HG02763 (cell line): ENCODE results near the gene CYP27A1.
"Not testable (repeated sequence)": the region's sequence is repeated elsewhere in the genome, so short reads cannot be mapped to it uniquely, and the experiment has no call there.

Experiments used
- ATAC-seq: cut with Tn5 transposase; IDR thresholded peaks from one replicate; pipeline ENCODE4 v1.9.1; 2021; ENCODE audit warnings: mild to moderate bottlenecking, moderate library complexity; ENCODE audit not compliant: unreplicated experiment

CYP27A1 gene

DNA sequence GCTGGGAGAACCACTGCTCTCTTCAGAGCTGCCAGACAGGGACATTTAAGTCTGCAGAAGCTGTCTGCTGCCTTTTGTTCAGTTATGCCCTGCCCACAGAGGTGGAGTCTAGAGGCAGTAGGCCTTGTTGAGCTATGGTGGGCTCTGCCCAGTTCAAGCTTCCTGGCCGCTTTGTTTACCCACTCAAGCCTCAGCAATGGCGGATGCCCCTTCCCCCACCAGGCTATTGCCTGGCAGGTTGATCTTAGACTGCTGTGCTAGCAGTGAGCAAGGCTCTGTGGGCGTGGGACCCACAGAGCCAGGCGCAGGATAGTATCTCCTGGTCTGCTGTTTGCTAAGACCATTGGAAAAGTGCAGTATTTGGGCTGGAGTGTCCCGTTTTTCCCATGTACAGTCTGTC is 9.2 kb upstream of the CYP27A1 start:
- not testable (repeated sequence) for ATAC-seq

DNA sequence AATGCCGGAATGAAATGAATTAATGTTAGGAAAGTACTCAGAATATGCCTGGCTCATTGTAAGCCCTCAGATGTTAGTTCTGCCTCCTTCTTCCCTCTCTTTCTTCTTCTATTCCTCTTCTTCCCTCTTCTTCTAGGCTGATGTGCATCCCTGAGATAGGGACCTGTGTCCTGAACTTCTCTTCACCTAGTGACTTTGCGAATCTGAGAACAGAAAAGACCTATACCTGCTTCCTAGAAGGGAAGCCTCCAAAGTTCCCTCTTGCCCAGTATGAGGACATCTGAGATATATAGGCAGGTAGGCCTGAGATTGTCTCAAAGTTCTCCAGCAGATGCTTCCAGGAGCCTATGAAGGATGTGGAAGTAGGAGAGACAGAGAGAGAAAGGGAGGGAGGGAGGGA is 8.1 kb upstream of the CYP27A1 start:
- ATAC-seq: no peak

DNA sequence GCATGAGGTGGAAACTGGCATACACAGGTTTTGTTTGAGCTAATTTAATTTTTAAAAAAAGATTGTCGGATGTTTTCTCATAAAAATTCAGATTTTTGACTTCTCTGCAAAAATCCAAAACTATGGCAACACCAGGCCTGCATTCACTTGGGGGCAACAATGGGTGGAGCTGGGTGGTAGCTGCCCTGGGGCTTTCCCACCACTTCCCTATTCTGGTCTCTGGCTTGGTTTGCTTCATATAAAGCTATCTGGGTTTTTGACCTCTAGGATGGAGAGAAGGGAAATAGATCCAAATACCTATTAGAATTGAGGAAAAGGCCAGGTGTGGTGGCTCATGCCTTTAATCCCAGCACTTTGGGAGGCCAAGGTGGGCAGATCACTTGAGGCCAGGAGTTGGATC is 5.5 kb upstream of the CYP27A1 start:
- no peak for ATAC-seq

DNA sequence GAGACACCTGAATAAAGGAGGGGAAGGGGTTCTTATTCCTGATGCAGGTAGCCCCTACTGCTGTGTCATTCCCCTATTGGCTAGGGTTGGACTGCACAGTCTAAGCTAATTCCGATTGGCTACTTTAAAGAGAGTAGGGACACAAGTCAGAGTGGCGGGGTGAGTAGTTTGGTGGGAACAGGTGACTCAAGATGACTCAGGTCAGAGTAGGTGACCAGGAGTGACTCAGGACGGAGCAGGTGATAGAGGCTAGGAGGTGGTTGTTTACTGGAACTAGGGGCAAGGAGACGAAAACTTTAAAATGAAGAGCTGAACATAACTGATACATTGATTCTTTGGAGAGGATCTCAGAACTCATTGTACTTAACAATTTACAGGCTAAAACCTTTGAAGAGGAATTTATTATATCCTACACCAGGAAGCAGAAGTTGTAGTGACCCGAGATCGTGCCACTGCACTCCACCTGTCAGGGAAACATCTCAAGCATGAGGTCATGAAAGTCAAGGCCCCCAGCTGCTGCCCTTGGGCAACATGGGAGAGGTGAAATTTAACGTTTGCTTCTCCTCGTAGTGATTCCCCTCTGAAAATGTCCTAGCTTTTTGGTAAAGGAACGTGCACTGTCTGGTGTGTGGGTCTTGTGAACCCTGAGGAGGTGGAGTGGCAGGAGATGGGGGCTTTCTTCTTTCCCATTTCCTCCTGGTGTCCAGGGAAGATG is 4.5 kb upstream of the CYP27A1 start:
- no peak for ATAC-seq

DNA sequence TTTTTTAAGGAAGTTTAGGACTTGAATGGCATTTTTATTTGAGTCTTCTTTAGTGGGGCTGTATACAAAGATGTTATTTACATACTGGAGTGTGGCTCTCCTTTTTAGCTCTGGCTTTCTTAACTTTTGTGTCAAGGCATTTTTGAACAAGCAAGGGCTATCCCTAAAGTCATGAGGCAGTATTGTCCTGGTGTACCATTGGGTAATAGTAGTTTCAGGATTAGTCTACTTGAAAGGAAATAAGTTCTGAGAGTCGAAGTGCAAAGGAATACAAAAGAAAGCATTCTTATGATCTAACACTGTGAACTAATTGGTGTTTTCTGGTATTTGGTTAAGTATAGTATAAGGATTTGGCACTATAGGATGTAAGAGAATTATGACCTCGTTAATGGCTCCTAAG is 1.9 kb upstream of the CYP27A1 start:
- no peak for ATAC-seq

DNA sequence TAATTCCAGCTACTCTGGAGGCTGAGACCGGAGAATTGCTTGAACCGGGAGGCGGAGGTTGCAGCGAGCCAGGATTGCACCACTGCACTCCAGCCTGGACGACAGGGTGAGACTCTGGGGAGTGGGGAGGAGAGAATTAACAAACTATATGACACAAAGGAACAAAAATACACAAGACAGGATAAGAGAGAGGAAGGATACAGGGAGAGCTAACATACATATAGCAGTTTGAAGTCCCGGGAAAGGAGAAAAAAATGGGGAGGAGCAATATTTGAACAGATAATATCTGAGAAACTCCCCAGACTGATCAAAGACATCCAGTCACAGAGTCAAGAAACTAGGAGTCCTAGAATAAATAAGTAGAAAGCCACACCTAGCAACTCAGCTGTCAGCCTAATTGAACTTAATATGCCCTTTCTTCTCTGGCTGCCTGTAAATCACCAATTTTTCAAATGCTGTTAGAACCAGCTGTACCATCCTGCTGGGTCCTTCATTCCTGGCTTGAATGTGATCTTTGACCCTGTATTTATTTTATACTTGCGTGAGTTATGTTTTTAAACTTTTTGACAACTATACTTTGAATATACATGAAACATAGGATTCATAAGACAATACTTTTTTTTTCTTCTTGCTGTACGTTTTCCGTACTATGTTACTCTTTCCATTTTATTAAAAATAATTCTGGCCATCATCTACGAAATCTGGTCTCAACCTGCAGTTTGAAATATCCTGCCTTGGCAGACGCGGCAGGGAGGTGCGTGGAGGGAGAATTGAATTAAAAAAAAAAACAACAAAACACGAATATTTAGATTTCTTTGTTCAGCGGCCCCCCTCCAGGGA is 876 bp upstream of the CYP27A1 start:
- ATAC-seq: no peak

DNA sequence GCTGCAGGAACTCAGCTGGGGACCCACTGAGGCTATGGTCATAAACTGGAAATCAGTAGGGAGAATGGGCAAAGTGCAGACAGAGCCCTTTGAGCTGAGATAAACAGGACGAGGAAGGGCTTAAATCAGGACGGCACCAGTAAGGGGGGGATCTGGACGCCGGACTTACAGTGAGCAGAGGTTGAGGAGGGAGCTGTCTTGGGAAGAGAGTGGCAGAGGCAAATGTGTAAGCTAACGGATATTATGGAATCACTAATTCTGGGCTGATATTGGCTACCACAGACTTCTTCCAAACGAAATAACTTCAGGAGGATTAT is 539 bp downstream of the CYP27A1 start:
- ATAC-seq: no peak

DNA sequence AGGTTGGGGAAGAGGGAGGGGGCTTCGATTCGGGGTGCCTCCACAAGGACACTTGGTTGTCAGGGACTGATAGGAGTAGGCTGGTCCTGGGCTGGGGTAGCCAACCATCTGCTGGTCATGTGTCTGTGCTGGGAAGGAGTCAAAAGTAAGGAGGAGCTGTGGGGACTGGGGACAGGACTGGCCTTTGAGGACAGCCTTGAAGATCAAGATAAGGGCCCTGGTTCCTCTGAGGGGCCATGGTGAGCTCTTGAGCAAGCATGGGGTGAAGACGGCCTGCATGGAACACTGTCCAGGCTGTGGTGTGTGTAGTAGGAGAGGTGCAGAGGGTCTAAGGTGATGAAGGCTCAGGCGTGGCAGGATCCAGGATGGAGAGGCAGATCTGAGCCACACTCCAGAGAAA is 1.7 kb downstream of the CYP27A1 start:
- no peak for ATAC-seq

DNA sequence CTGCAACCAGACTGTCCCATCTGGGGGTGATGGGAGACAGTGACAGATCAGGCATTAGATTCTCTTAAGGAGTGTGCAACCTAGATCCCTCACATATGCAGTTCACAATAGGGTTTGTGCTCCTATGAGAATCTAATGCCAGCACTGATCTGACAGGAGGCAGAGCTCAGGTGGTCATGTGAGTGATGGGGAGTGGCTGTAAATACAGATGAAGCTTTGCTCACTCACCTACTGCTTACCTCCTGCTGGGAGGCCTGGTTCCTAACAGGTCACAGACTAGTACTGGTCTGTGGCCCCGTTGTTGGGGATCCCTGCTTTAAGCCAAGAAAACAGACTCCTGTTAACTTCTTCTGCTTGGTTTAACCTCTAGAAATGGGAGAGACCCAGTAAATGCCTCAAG is 3.2 kb downstream of the CYP27A1 start:
- no peak for ATAC-seq

DNA sequence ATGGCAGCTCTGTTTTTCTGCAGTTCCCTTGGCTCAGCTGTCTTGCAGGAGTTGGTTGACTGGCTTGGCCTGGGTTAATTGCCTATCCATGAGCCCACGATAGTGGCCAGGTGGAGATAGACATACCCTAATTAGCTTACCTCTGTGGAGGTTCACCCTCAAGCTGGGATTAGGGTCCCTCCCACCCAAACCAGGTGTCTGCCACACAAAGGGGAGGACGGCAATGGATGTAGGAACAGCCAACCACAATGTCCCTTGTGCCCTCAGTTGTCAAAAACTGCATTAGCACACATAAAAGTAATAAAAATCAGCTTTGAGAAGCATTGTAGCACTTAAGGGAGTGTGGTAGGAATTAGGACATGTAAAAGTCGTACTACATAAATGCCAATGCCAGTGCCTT is 4.2 kb downstream of the CYP27A1 start:
- ATAC-seq: no peak

DNA sequence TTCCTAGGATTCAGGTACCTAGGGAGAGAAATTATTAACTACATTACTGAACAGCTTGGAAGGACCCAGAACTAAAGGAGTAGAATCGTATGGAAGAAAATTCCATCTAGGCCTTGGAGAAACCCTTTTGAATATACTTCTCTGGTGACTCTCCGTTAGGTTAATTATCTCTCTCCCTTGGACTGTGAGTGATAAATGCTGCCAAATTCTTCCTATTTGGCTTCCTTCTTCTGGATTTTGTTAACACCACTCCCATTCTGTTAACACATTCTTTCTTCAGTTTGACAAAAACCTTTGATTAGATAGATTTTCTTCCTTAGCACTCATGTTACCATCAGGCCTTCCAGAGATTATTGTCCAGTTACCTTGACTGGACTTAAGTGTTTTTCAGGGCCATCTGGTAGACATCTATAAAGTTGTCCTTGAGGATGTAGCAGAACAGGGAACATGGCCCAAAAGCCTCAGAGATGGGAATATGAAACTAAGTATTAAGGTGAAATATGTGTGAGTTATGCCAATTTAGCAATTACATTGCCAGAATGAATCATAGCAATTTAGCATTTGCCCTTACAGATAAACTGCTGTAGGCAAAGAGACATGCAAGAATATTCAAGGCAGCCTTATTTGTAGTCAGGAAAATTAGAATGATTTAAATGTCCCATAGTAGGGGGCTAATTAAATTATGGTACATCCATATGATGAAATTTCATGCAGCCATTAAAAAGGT is 6.7 kb downstream of the CYP27A1 start:
- ATAC-seq: no peak

DNA sequence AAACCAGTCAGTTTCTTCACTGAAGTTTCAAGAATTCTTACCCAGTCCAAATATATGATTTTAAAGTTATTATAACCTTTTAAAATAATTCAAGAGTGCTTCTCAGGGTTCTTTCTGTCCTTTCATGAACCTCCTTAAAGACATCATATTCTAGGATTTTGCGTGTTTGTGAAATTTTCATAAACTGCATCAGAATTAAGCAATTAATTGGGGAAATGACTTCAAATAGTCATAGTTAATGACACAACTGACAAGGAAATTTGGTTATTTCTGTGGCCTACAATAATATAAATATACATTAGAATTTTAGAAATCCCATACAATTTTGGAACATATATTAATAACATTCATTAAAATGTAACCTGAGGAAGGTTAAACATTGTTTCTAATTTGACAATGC is 10.5 kb downstream of the CYP27A1 start:
- no peak for ATAC-seq

DNA sequence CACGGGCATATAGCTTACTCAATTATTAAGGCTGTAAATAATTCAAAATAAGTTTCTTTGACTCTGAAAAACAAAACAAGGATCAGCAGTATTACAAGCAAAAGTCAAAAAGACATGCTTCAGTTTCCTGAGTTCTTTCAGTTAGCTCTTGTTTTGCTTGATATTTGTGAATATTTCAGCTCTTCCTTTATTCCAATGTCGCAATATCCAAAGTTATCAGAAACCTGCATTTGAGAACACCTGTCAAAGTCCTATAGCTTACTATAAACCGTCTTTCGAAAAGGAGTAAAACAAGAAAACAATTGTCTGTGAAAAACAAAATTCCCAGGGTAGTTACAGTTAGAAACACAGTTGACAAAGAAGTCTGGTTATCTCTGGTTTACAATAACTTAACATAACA is 14.7 kb downstream of the CYP27A1 start:
- no peak for ATAC-seq

DNA sequence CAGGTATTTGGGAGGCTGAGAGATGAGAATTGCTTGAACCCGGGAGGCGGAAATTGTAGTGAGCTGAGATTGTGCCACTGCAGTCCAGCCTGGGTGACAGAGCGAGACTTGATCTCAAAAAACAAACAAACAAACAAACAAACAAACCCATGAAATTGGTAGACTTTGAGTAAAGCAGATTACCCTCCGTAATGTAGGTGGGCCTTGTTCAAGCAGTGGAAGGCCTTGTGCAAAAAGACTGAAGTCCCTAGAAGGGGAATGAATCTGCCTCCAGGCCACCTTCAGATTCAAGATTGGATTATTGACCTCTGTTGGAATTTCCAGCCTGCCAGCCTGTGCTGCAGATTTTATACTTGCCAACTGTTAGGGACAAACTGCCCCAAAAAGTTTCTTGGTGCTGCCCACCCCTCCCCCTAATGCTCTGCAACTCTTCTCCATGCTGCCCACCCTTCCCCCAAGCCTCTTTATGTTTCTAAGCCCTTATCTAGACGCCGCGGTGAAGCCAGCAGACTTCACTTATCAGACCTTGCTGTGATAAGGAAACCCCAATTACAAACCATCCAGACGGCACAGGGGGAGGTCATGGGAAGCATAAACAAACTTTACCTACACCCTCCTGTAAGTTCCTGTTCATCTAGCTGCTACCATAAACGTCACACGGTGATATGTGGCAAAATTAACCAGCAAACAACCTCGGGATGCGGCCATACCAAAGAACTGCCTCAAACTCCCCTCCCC is 17.0 kb downstream of the CYP27A1 start:
- ATAC-seq: no peak

DNA sequence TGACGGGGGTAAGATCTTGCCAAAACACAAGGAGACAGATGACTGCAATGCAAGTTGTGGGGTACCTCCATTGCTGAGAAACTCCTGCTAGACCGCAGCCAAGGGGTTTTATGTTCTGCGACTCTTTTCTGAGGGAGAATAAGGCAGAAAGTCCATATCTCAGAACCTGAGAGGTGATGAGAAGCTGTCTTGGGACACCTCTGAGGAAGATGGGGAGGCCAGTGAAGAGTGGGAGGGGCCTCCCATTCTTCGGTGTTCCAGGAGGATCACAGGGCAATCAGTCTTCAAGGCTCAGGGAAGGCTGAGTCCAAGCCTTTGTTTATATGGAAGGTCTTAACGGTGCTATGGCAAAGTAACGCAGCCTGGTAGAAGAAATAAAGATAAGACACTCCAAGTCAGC is 18.0 kb downstream of the CYP27A1 start:
- no peak for ATAC-seq

DNA sequence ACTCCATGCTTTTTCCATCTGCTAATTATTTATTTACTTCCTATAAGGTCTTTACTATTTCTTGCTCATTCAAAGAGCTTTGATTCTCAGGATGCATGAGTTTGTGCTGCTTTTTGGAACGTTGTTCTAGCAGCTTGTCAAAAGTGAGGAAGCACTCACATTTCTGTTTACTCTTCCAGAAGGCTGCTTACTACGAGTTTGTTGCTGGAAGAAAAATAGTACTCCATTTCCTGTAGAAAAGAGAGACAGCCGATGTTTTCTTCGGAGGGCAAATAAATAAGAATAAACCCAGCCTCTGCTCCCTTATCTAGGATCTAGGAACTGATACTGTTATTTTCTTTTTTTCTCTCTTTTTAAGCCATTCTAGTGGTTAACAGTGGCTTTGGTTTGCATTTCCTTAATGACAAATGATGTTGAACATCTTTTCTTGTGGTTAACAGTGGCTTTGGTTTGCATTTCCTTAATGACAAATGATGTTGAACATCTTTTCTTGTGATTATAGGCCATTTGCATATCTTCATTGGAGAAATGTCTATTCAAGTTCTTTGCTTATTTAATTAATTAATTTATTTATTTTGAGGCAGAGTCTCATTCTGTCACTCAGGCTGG is 20.5 kb downstream of the CYP27A1 start:
- ATAC-seq: no peak

DNA sequence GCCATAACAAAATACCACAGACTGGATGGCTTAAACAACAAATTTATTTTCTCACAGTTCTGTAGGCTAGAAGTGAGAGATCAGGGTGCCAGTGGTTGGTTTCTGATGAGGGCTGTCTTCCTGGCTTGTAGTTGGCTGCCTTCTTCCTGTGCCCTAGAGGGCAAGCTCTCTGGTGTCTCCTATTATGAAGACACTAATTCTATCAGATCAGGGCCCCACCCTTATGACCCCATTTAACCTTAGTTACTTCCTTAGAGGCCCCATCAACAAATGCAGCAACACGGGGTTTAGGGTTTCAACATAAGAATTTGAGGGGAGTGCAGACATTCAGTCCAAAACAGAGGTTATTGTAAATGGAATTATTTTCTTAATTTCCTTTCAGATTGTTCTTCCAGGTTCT is 22.9 kb downstream of the CYP27A1 start:
- no peak for ATAC-seq

DNA sequence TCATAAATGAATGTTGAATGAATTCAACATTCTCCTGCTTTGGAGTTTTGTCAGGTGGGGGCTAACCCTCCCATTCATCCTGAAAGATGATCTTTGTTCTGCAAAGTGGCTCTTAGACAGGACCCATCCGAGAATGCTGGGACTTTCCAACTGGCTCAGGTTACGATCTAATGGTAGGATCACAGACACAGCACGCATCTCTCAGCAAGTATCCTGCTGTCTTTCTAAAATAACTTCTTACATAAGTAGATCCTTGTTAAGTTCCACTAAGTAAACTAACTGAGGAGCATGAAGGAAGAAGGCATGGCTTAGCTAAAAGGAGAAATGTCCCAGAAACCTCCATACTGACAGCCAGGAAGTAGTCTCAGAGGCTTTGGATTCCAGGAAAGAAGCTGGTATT is 23.7 kb downstream of the CYP27A1 start:
- ATAC-seq: no peak

DNA sequence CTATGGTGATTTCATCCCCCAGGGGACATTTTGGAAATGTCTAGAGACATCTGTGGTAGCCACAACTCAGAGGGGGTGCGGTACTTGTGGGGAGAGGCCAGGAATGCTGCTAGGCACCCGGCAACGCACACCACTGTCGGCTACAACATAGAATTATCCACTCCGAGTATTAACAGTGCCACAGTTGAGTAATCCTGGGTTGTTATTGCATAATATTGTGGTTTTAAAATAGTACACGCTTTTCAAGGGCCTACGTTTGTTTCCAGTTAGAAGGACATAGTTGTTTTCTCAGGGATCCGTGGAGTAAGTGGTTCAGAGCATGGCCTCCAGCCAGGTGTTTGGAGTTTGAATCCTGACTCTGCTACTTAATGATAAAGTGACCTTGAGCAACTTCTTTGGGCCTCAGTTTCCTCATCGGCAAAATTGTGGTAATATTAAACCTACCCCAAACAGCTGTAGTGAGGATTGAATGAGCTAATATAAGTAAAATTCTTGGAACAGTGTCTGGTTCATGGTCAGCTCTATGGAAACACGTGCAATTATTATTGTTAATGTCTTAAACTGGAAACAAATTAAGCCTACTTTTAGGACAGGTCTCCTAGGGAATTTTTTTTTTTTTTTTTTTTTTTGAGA is 24.5 kb downstream of the CYP27A1 start:
- ATAC-seq: no peak

DNA sequence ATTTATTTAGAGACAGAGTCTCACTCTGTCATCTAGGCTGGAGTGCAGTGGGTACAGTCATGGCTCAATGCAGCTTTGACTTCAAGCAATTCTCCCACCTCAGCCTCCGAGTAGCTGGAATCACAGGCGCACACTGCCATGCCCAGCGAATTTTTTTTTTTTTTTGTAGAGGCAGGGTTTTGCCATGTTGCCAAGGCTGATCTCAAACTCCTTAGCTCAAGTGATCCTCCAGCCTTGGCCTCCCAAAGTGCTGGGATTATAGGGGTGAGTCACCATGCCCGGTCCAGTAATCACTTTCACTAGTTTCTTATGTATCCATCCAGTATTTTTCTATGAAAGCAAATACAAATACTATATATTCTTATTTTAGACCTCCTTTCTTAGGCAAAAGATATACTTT is 25.7 kb downstream of the CYP27A1 start:
- no peak for ATAC-seq
